ENCODE measurements around the gene ZNF837.
A peak's percentile ranks its signal among the peaks of the same experiment; 100 is the strongest.
"Not testable (repeated sequence)": the region's sequence is repeated elsewhere in the genome, so short reads cannot be mapped to it uniquely, and the experiment has no call there.

ZNF837 gene

GRCh38 chr19:58350001-58350861 is 30.6 kb downstream of the ZNF837 start:
- DNase-seq (ENCODE audit: low read depth) = no peak

- DNase-seq (ENCODE audit: low read depth) = no peak
Measured at GRCh38 chr19:58349590-58349989, 31.2 kb downstream of the ZNF837 start.

- not testable (repeated sequence) for DNase-seq (ENCODE audit: low read depth)
Measured at GRCh38 chr19:58348080-58348479, 32.8 kb downstream of the ZNF837 start.

GRCh38 chr19:58346961-58347929 is 33.6 kb downstream of the ZNF837 start:
- peak; percentile 54 for DNase-seq (ENCODE audit: low read depth)

GRCh38 chr19:58345558-58345957 is 35.3 kb downstream of the ZNF837 start:
- DNase-seq (ENCODE audit: low read depth) = no peak

- no peak for DNase-seq (ENCODE audit: low read depth)
Measured at GRCh38 chr19:58338825-58339558, 41.8 kb downstream of the ZNF837 start.

- DNase-seq (ENCODE audit: low read depth) = no peak
Measured at GRCh38 chr19:58338336-58338735, 42.5 kb downstream of the ZNF837 start.

- no peak for DNase-seq (ENCODE audit: low read depth)
Measured at GRCh38 chr19:58336820-58337219, 44.0 kb downstream of the ZNF837 start.

- no peak for DNase-seq (ENCODE audit: low read depth)
Measured at GRCh38 chr19:58336216-58336615, 44.6 kb downstream of the ZNF837 start.

GRCh38 chr19:58335630-58336029 is 45.2 kb downstream of the ZNF837 start:
- no peak for DNase-seq (ENCODE audit: low read depth)

- no peak for DNase-seq (ENCODE audit: low read depth)
Measured at GRCh38 chr19:58334691-58335249, 46.1 kb downstream of the ZNF837 start.

- no peak for DNase-seq (ENCODE audit: low read depth)
Measured at GRCh38 chr19:58332697-58333096, 48.1 kb downstream of the ZNF837 start.

- DNase-seq (ENCODE audit: low read depth) = peak; percentile 58
Measured at GRCh38 chr19:58330458-58330857, 50.4 kb downstream of the ZNF837 start.

GRCh38 chr19:58328999-58329398 is 51.8 kb downstream of the ZNF837 start:
- no peak for DNase-seq (ENCODE audit: low read depth)

GRCh38 chr19:58326914-58327726 is 53.7 kb downstream of the ZNF837 start, which contains the start of gene ZSCAN22:
TSS of gene ZSCAN22 (plus strand) at chr19:58326994. CDS start at chr19:58334803, 7,809 bp downstream.
- DNase-seq (ENCODE audit: low read depth) = peak; percentile 91

- DNase-seq (ENCODE audit: low read depth) = no peak
Measured at GRCh38 chr19:58326501-58326913, 54.3 kb downstream of the ZNF837 start.

GRCh38 chr19:58325311-58326022 is 55.4 kb downstream of the ZNF837 start:
- no peak for DNase-seq (ENCODE audit: low read depth)

GRCh38 chr19:58319241-58319640 is 61.6 kb downstream of the ZNF837 start:
- DNase-seq (ENCODE audit: low read depth) = no peak

- DNase-seq (ENCODE audit: low read depth) = no peak
Measured at GRCh38 chr19:58318297-58318696, 62.5 kb downstream of the ZNF837 start.
